Measurements from ENCODE around the gene THADA.
"Not testable (repeated sequence)": the region's sequence is repeated elsewhere in the genome, so short reads cannot be mapped to it uniquely, and the experiment has no call there.

Gene THADA

DNA sequence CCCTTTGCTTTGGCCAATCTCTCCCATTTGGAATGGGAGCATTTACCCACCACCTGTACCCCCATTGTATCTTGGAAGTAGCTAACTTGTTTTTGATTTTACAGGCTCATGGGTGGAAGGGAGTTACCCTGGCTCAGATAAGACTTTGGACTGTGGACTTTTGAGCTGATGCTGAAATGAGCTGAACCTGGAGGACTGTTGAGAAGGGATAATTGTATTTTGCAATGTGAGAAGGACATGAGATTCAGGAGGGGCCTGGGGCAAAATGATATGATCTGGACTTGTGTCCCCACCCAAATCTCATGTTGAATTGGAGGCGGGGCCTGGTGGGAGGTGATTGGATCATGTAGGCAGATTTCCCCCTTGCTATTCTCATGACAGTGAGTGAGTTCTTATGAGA is 310.9 kb downstream of the THADA start:
- TF ChIP-seq, protein P1, sequence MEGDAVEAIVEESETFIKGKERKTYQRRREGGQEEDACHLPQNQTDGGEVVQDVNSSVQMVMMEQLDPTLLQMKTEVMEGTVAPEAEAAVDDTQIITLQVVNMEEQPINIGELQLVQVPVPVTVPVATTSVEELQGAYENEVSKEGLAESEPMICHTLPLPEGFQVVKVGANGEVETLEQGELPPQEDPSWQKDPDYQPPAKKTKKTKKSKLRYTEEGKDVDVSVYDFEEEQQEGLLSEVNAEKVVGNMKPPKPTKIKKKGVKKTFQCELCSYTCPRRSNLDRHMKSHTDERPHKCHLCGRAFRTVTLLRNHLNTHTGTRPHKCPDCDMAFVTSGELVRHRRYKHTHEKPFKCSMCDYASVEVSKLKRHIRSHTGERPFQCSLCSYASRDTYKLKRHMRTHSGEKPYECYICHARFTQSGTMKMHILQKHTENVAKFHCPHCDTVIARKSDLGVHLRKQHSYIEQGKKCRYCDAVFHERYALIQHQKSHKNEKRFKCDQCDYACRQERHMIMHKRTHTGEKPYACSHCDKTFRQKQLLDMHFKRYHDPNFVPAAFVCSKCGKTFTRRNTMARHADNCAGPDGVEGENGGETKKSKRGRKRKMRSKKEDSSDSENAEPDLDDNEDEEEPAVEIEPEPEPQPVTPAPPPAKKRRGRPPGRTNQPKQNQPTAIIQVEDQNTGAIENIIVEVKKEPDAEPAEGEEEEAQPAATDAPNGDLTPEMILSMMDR (IDR thresholded peaks at IDR 0.05; ENCODE audit: low read length): no peak
- TF ChIP-seq EZH2 (IDR thresholded peaks at IDR 0.05; ENCODE audit: borderline replicate concordance, low read length): no peak
- Histone ChIP-seq H3F3A (ENCODE audit: insufficient read depth, low read length) (no peaks in the 10 kb centered on the region), H3K4me2 (ENCODE audit: low read length) (no peak overlapping the region), H3K9me2 (ENCODE audit: low read depth, low read length) (no peaks in the 10 kb centered on the region), H3K27me3 (ENCODE audit: insufficient read depth, low read length) (no peaks in the 10 kb centered on the region), H3K79me2 (ENCODE audit: insufficient read depth, low read length) (no peaks in the 10 kb centered on the region), H3K4me3 (ENCODE audit: low read depth, low read length, poor library complexity, severe bottlenecking) (no peak overlapping the region), H3K36me3 (ENCODE audit: insufficient read depth, low read length) (peaks cover 59% of the 10 kb centered on the region), H3K27ac (ENCODE audit: low read depth, low read length, poor library complexity, severe bottlenecking) (no peak overlapping the region), H2AFZ (ENCODE audit: low read length) (no peak overlapping the region), H3K9ac (ENCODE audit: low read length) (no peak overlapping the region), H3K9me3 (ENCODE audit: low read length) (peaks cover 13% of the 10 kb centered on the region), H3K4me1 (ENCODE audit: insufficient read depth, low read length, severe bottlenecking) (no peaks in the 10 kb centered on the region), H4K20me1 (ENCODE audit: insufficient read depth, low read length) (no peaks in the 10 kb centered on the region)

DNA sequence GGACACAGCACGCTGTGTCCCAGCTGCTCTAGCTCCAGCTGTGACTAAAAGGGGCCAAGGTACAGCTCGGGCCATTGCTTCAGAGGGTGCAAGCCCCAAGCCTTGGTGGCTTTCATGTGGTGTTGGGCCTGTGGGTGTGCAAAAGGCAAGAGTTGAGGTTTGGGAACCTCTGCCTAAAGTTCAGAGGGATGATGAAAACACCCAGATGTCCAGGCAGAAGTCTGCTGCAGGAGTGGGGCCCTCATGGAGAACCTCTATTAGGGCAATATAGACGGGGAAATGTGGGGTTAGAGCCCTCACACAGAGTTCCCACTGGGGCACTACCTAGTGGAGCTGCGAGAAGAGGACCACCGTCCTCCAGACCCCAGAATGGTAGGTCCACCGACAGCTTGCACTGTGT is 311.5 kb downstream of the THADA start:
- H3K36me3 ChIP-seq (ENCODE audit: insufficient read depth, low read length): peaks cover 63% of the 10 kb centered on the region

DNA sequence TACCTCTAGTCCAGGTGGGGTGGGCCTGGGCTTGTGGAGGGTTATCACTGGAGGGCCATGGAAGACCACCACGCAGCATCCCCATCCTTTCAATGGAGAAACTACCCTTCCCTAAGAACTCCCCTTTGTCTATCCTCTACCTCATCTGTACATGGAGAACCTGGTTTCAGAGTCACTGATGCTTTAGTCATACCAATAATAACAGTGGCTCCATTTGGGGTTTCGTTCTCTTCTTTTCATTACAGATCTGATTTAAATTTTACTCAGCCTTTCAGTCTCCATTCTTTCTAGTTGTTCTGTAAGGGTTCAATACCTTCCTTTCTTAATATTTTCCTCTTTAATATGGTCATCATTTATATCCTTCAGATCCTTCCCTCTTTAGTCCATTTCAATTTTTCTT is 314.8 kb downstream of the THADA start:
- Histone ChIP-seq H3K27ac (ENCODE audit: low read depth, low read length, poor library complexity, severe bottlenecking) (no peak overlapping the region), H3F3A (ENCODE audit: insufficient read depth, low read length) (no peaks in the 10 kb centered on the region), H3K4me1 (ENCODE audit: insufficient read depth, low read length, severe bottlenecking) (no peaks in the 10 kb centered on the region), H3K9ac (ENCODE audit: low read length) (no peak overlapping the region), H3K9me2 (ENCODE audit: low read depth, low read length) (no peaks in the 10 kb centered on the region), H3K36me3 (ENCODE audit: insufficient read depth, low read length) (peaks cover 39% of the 10 kb centered on the region), H4K20me1 (ENCODE audit: insufficient read depth, low read length) (no peaks in the 10 kb centered on the region), H3K4me3 (ENCODE audit: low read depth, low read length, poor library complexity, severe bottlenecking) (no peak overlapping the region), H2AFZ (ENCODE audit: low read length) (no peak overlapping the region), H3K79me2 (ENCODE audit: insufficient read depth, low read length) (no peaks in the 10 kb centered on the region), H3K4me2 (ENCODE audit: low read length) (no peak overlapping the region), H3K27me3 (ENCODE audit: insufficient read depth, low read length) (no peaks in the 10 kb centered on the region), H3K9me3 (ENCODE audit: low read length) (peaks cover 11% of the 10 kb centered on the region)
- TF ChIP-seq EZH2 (IDR thresholded peaks at IDR 0.05; ENCODE audit: borderline replicate concordance, low read length): no peak
- TF ChIP-seq, protein P1 (IDR thresholded peaks at IDR 0.05; ENCODE audit: low read length): no peak

More for the DNA sequence above, 311.5 kb downstream of the THADA start:
- not testable (repeated sequence) for H3K4me2 ChIP-seq (ENCODE audit: low read length); H3K4me3 ChIP-seq (ENCODE audit: low read depth, low read length, poor library complexity, severe bottlenecking); H3K9me2 ChIP-seq (ENCODE audit: low read depth, low read length); H3K27me3 ChIP-seq (ENCODE audit: insufficient read depth, low read length); H4K20me1 ChIP-seq (ENCODE audit: insufficient read depth, low read length); H3K27ac ChIP-seq (ENCODE audit: low read depth, low read length, poor library complexity, severe bottlenecking); H3K79me2 ChIP-seq (ENCODE audit: insufficient read depth, low read length); H3F3A ChIP-seq (ENCODE audit: insufficient read depth, low read length); H3K9ac ChIP-seq (ENCODE audit: low read length); H2AFZ ChIP-seq (ENCODE audit: low read length); H3K4me1 ChIP-seq (ENCODE audit: insufficient read depth, low read length, severe bottlenecking)
- H3K9me3 ChIP-seq (ENCODE audit: low read length): peaks cover 13% of the 10 kb centered on the region

DNA sequence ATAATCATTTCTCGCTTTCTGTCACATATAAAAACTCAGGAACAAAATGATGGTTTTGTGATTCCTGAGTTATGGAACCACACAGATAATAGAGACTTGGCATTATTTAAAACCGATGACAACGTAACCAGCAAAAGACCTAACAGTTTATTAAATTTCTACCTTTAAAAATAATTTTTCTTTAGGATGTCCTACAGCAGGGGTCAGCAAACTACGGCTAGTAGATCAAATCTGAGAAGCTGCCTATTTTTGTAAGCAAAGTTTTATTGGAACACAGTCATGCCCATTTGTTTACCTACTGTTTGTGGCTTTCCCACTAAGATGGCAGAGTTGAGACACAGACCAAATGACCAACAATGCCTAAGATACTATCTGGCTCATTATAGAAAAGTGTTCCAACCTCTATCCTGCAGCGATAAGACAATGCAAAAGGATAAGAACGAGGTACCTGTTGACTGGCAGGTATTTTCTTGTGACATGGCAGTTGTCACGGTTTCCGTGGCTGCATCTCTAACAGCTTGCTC is 316.5 kb downstream of the THADA start:
- Histone ChIP-seq H3K9me2 (ENCODE audit: low read depth, low read length) (no peaks in the 10 kb centered on the region), H3K4me3 (ENCODE audit: low read depth, low read length, poor library complexity, severe bottlenecking) (no peak overlapping the region), H3K79me2 (ENCODE audit: insufficient read depth, low read length) (no peaks in the 10 kb centered on the region), H2AFZ (ENCODE audit: low read length) (no peak overlapping the region), H3F3A (ENCODE audit: insufficient read depth, low read length) (no peaks in the 10 kb centered on the region), H3K4me2 (ENCODE audit: low read length) (no peak overlapping the region), H3K4me1 (ENCODE audit: insufficient read depth, low read length, severe bottlenecking) (no peaks in the 10 kb centered on the region), H3K9me3 (ENCODE audit: low read length) (peaks cover 3% of the 10 kb centered on the region; the same call in 1 of the 2 replicates), H3K9ac (ENCODE audit: low read length) (no peak overlapping the region), H3K27ac (ENCODE audit: low read depth, low read length, poor library complexity, severe bottlenecking) (no peak overlapping the region), H3K36me3 (ENCODE audit: insufficient read depth, low read length) (peaks cover 22% of the 10 kb centered on the region), H3K27me3 (ENCODE audit: insufficient read depth, low read length) (no peaks in the 10 kb centered on the region), H4K20me1 (ENCODE audit: insufficient read depth, low read length) (no peaks in the 10 kb centered on the region)
- TF ChIP-seq, protein P1 (IDR thresholded peaks at IDR 0.05; ENCODE audit: low read length): no peak
- no peak for TF ChIP-seq EZH2 (IDR thresholded peaks at IDR 0.05; ENCODE audit: borderline replicate concordance, low read length)
